Gastrocnemius medialis (tissue), 4 donors: ENCODE results near the gene OR2T2. TPM values are rescaled to one million over a fixed set of nuclear protein-coding genes. Genes with fewer than 3 reads are reported as not detected.
"Not testable (repeated sequence)": the region's sequence is repeated elsewhere in the genome, so short reads cannot be mapped to it uniquely, and the experiment has no call there.

ENCODE experiments used
- ATAC-seq, 2 donors: fragments of 150-250 bp; one replicate each; pipeline ENCODE4 v1.9.1; 2016
- DNase-seq, 2 donors: peaks; one replicate each; pipeline ENCODE4 v3.0.0-alpha.2; 2019
- H3K27ac ChIP-seq, 4 donors: fragments of 200-600 bp; sonication (generic); 1 replicate in 1 of 4; 2 replicates in 3 of 4; pipeline ENCODE4 v1.5.1; 2016 to 2018; ENCODE audit warnings: mild to moderate bottlenecking in 2 of 4, moderate library complexity in 1 of 4
- H3K27me3 ChIP-seq, 3 donors: fragments of 200-600 bp; sonication (generic) in 2 of 3; 1 replicate in 1 of 3; 2 replicates in 2 of 3; pipeline versions ENCODE4 v1.5.1 to v1.6.0; 2016 to 2019; ENCODE audit warnings: mild to moderate bottlenecking in 1 of 3, moderate library complexity in 1 of 3
- H3K36me3 ChIP-seq, 2 donors: fragments of 200-600 bp; sonication (generic) in 1 of 2; one replicate each; pipeline ENCODE4 v1.5.1; 2017 to 2018
- H3K4me1 ChIP-seq, 2 donors: fragments of 200-600 bp; sonication (generic) in 1 of 2; one replicate each; pipeline ENCODE4 v1.5.1; 2016 to 2017; ENCODE audit warnings: mild to moderate bottlenecking in 2 of 2
- H3K4me3 ChIP-seq, 4 donors: fragments of 200-600 bp; sonication (generic) in 3 of 4; 1 replicate in 1 of 4; 2 replicates in 3 of 4; pipeline ENCODE4 v1.5.1; 2016 to 2019; ENCODE audit warnings: mild to moderate bottlenecking in 2 of 4
- H3K9me3 ChIP-seq, 3 donors: fragments of 200-600 bp; sonication (generic) in 2 of 3; 1 replicate in 1 of 3; 2 replicates in 2 of 3; pipeline ENCODE4 v1.5.1; 2016 to 2019
- in situ Hi-C, 4 donors: fragments of 200-750 bp; cut with MboI; loops; one replicate each; pipeline versions ENCODE4 v1.15.0 to v1.8.0; 2017; ENCODE audit warnings: low sequenced_read_pairs in 4 of 4
- intact Hi-C: fragments of 100-400 bp; cut with DNase I; formaldehyde crosslinking; loops from one replicate; pipeline ENCODE4 v1.15.1; 2023; ENCODE audit warnings: low total_unique reads
- total RNA-seq, 4 donors: library from RNA; depleted of rRNA; stranded (reverse); fragments of >200 nt; gene quantifications; one replicate each; pipeline versions ENCODE4 v1.1.0 to v1.2.3, GENCODE V29; 2016

OR2T2 gene
- total RNA-seq, 4 donors from 2014 or later: not detected

GRCh38 chr1:248439283-248439682 lies 6.2 kb upstream of the OR2T2 start:
- H3K4me1 ChIP-seq, in situ Hi-C loops, H3K36me3 ChIP-seq, H3K4me3 ChIP-seq, H3K9me3 ChIP-seq, DNase-seq, intact Hi-C loops, H3K27ac ChIP-seq, H3K27me3 ChIP-seq, ATAC-seq: not testable (repeated sequence)

GRCh38 chr1:248442500-248443277 lies 2.7 kb upstream of the OR2T2 start:
- in situ Hi-C loops, ATAC-seq, intact Hi-C loops: not testable (repeated sequence)

GRCh38 chr1:248444603-248445002 lies 834 bp upstream of the OR2T2 start:
- in situ Hi-C loops: not testable (repeated sequence)

More at GRCh38 chr1:248442500-248443277, 2.7 kb upstream of the OR2T2 start:
- H3K36me3 ChIP-seq, H3K4me1 ChIP-seq, H3K4me3 ChIP-seq, H3K9me3 ChIP-seq, H3K27ac ChIP-seq, DNase-seq, H3K27me3 ChIP-seq: not testable (repeated sequence)

GRCh38 chr1:248448409-248449074 lies 3.1 kb downstream of the OR2T2 start:
- H3K9me3 ChIP-seq, H3K36me3 ChIP-seq, H3K4me1 ChIP-seq, H3K4me3 ChIP-seq, DNase-seq, in situ Hi-C loops, intact Hi-C loops, H3K27ac ChIP-seq, ATAC-seq, H3K27me3 ChIP-seq: not testable (repeated sequence)

More at GRCh38 chr1:248444603-248445002, 834 bp upstream of the OR2T2 start:
- H3K27ac ChIP-seq, H3K4me1 ChIP-seq, H3K36me3 ChIP-seq, ATAC-seq, H3K4me3 ChIP-seq, H3K9me3 ChIP-seq, H3K27me3 ChIP-seq, intact Hi-C loops, DNase-seq: not testable (repeated sequence)

- DNase-seq, ATAC-seq, H3K27ac ChIP-seq, in situ Hi-C loops, H3K36me3 ChIP-seq, H3K4me1 ChIP-seq, H3K27me3 ChIP-seq, intact Hi-C loops, H3K4me3 ChIP-seq, H3K9me3 ChIP-seq: not testable (repeated sequence)
Measured at GRCh38 chr1:248449821-248450465, 4.5 kb downstream of the OR2T2 start.

GRCh38 chr1:248450466-248451145 lies 5.2 kb downstream of the OR2T2 start:
- H3K27me3 ChIP-seq, intact Hi-C loops, H3K4me3 ChIP-seq, H3K4me1 ChIP-seq, ATAC-seq, H3K27ac ChIP-seq, H3K36me3 ChIP-seq, in situ Hi-C loops, H3K9me3 ChIP-seq, DNase-seq: not testable (repeated sequence)

- DNase-seq, intact Hi-C loops, in situ Hi-C loops, H3K27ac ChIP-seq, H3K9me3 ChIP-seq, ATAC-seq, H3K27me3 ChIP-seq, H3K36me3 ChIP-seq, H3K4me1 ChIP-seq, H3K4me3 ChIP-seq: not testable (repeated sequence)
Measured at GRCh38 chr1:248453619-248454018, 8.2 kb downstream of the OR2T2 start.

- H3K9me3 ChIP-seq, H3K27me3 ChIP-seq, H3K4me3 ChIP-seq, DNase-seq, ATAC-seq, H3K4me1 ChIP-seq, H3K27ac ChIP-seq, intact Hi-C loops, H3K36me3 ChIP-seq, in situ Hi-C loops: not testable (repeated sequence)
Measured at GRCh38 chr1:248455045-248455444, 9.6 kb downstream of the OR2T2 start.

GRCh38 chr1:248456635-248457034 lies 11.2 kb downstream of the OR2T2 start:
- in situ Hi-C loops, H3K27me3 ChIP-seq, H3K27ac ChIP-seq, DNase-seq, H3K4me1 ChIP-seq, intact Hi-C loops, H3K36me3 ChIP-seq, H3K9me3 ChIP-seq, ATAC-seq, H3K4me3 ChIP-seq: not testable (repeated sequence)

- not testable (repeated sequence) for ATAC-seq
Measured at GRCh38 chr1:248459117-248459516, 13.7 kb downstream of the OR2T2 start.

More at GRCh38 chr1:248459117-248459516, 13.7 kb downstream of the OR2T2 start:
- H3K4me1 ChIP-seq, H3K27ac ChIP-seq, DNase-seq, intact Hi-C loops, in situ Hi-C loops, H3K4me3 ChIP-seq, H3K9me3 ChIP-seq, H3K36me3 ChIP-seq, H3K27me3 ChIP-seq: not testable (repeated sequence)
